Breast epithelium (tissue), 3 donors: ENCODE measurements around the gene RAP2A.

Source experiments
- CTCF ChIP-seq, 3 donors: fragments of 450-650 bp; IDR thresholded peaks; one replicate each; pipeline ENCODE4 v1.5.1; 2016 to 2017; ENCODE audit warnings: antibody characterized with exemption in 3 of 3, mild to moderate bottlenecking in 3 of 3, moderate library complexity in 3 of 3
- POLR2A ChIP-seq: fragments of 450-650 bp; IDR thresholded peaks from one replicate; pipeline ENCODE4 v1.6.1; 2016; ENCODE audit warnings: antibody characterized with exemption, mild to moderate bottlenecking, moderate library complexity
- POLR2AphosphoS5 ChIP-seq, 3 donors: sonication (generic); formaldehyde crosslinking; IDR thresholded peaks; one replicate each; pipeline ENCODE4 v1.6.1; 2017; ENCODE audit warnings: antibody characterized with exemption in 3 of 3

GRCh38 chr13:97387890-97388289 lies 46.1 kb upstream of the RAP2A start:
- TF ChIP-seq POLR2A (no peak), CTCF (IDR thresholded peaks at IDR 0.05) (no peak), POLR2AphosphoS5 (IDR thresholded peaks at IDR 0.05) (no peak)
